Measurements from ENCODE around the gene MAGEA2.
"Not testable (repeated sequence)": the region's sequence is repeated elsewhere in the genome, so short reads cannot be mapped to it uniquely, and the experiment has no call there.

DNA sequence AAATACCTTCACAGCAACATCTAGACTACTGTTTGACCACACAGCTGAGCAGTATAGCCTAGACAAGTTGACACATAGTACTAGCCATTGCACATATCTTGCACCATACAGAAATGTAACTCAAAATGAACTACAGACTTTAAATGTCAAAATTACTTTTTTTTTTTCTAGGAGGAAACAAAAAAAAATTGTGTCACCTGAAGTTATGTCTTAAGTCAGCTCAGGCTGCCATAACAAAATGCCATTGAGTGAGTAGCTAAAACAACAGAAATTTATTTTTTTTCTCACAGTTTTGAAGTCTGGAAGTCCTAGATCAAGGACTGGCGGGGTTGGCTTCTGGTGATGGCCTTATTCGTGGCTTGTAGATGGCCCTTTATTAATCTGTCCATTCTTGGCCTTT lies 44.5 kb downstream of the MAGEA2 start, which contains the start of gene CSAG2:
- TF ChIP-seq SUZ12 (IDR thresholded peaks at IDR 0.05); BHLHE40 (IDR thresholded peaks at IDR 0.05; ENCODE audit: borderline replicate concordance); SP1 (IDR thresholded peaks at IDR 0.05): not testable (repeated sequence)
- TF ChIP-seq, protein P1, sequence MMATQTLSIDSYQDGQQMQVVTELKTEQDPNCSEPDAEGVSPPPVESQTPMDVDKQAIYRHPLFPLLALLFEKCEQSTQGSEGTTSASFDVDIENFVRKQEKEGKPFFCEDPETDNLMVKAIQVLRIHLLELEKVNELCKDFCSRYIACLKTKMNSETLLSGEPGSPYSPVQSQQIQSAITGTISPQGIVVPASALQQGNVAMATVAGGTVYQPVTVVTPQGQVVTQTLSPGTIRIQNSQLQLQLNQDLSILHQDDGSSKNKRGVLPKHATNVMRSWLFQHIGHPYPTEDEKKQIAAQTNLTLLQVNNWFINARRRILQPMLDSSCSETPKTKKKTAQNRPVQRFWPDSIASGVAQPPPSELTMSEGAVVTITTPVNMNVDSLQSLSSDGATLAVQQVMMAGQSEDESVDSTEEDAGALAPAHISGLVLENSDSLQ (IDR thresholded peaks at IDR 0.05): not testable (repeated sequence)
